Mesenteric fat pad (tissue), 1 donor: ENCODE data around the gene RGL2. TPM values are rescaled to one million over a fixed set of nuclear protein-coding genes. Genes with fewer than 3 reads are reported as not detected.
A peak's percentile ranks its signal among the peaks of the same experiment; 100 is the strongest.
"Not testable (repeated sequence)": the region's sequence is repeated elsewhere in the genome, so short reads cannot be mapped to it uniquely, and the experiment has no call there.

ENCODE experiments used
- DNase-seq: peaks from one replicate; pipeline ENCODE4 v3.0.0-alpha.2; 2020; ENCODE audit warnings: low spot score
- total RNA-seq: library from RNA; stranded (reverse); fragmentation: NEBNext Ultra II Directional; extraction: Animal tissue kit (Norgen Biotek cat#: 25700); gene quantifications from one replicate; pipeline ENCODE4 v1.2.1, GENCODE V29; 2021
- donor health status: DM: yes; HTN: yes; CAD: no.

RGL2 gene
- total RNA-seq, 1 donor from 2014 or later, result 56.2 TPM

- DNase-seq, result no peak
These were observed 24.5 kb downstream of the RGL2 start for GRCh38 chr6:33273924-33274902.

GRCh38 chr6:33273129-33273923 is 25.4 kb downstream of the RGL2 start:
- DNase-seq, result no peak

- no peak for DNase-seq
These were observed 26.2 kb downstream of the RGL2 start for GRCh38 chr6:33272275-33273128.

GRCh38 chr6:33271468-33272274 is 27.1 kb downstream of the RGL2 start, which contains the start of the genes RPS18 and VPS52:
Gene RPS18, plus strand, starts transcription at chr6:33272075. Its CDS starts 45 bp downstream, at chr6:33272120.
Gene VPS52, minus strand, starts transcription at chr6:33271876. Its CDS starts 201 bp downstream, at chr6:33271675.
- DNase-seq, result peak; percentile 94

- DNase-seq, result no peak
These were observed 27.6 kb downstream of the RGL2 start for GRCh38 chr6:33271117-33271467.

- DNase-seq, result no peak
These were observed 34.7 kb downstream of the RGL2 start for GRCh38 chr6:33264015-33264414.

GRCh38 chr6:33262490-33262889 is 36.3 kb downstream of the RGL2 start:
- not testable (repeated sequence) for DNase-seq

GRCh38 chr6:33259032-33259431 is 39.7 kb downstream of the RGL2 start:
- no peak for DNase-seq

- DNase-seq, result no peak
These were observed 44.2 kb downstream of the RGL2 start for GRCh38 chr6:33254591-33254990.

- no peak for DNase-seq
These were observed 46.0 kb downstream of the RGL2 start for GRCh38 chr6:33252759-33253158.

- DNase-seq, result peak; percentile 9
These were observed 47.2 kb downstream of the RGL2 start for GRCh38 chr6:33251395-33252012.

- peak; percentile 57 for DNase-seq
These were observed 48.0 kb downstream of the RGL2 start for GRCh38 chr6:33250731-33251130.

- peak; percentile 83 for DNase-seq
These were observed 48.8 kb downstream of the RGL2 start for GRCh38 chr6:33249732-33250630.

- peak; percentile 97 for DNase-seq
These were observed 49.6 kb downstream of the RGL2 start for GRCh38 chr6:33248932-33249731.

- DNase-seq, result peak; percentile 89
These were observed 50.2 kb downstream of the RGL2 start for GRCh38 chr6:33248643-33248931.

GRCh38 chr6:33247977-33248642 is 50.6 kb downstream of the RGL2 start:
- peak; percentile 91 for DNase-seq

GRCh38 chr6:33243476-33243875 is 55.3 kb downstream of the RGL2 start:
- no peak for DNase-seq
